A673 (cell line): ENCODE results near the gene METTL3. TPM values are rescaled to one million over a fixed set of nuclear protein-coding genes. Genes with fewer than 3 reads are reported as not detected.
"Not testable (repeated sequence)": the region's sequence is repeated elsewhere in the genome, so short reads cannot be mapped to it uniquely, and the experiment has no call there.

Experiments
- BruUV-seq: library from RNA; stranded (reverse); fragments of 400-500 nt; replicated peaks from 2 replicates; lab custom pipeline; 2021; lab: Mats Ljungman, UMichigan
- CTCF ChIA-PET: fragments of 300-600 bp; sonication (Branson Sonifier 250); formaldehyde crosslinking; loops from one replicate; lab custom pipeline; 2022; ENCODE audit warnings: antibody characterized with exemption; lab: Charles Lee
- POLR2A ChIA-PET: fragments of 300-600 bp; sonication (Branson Sonifier 250); formaldehyde crosslinking; loops from one replicate; lab custom pipeline; 2022; ENCODE audit warnings: antibody characterized with exemption; ENCODE audit not compliant: low non-redundant PET; lab: Charles Lee
- DNase-seq: peaks from one replicate; pipeline ENCODE4 v3.0.0-alpha.2; 2015; ENCODE audit warnings: low spot score
- H3K27ac ChIP-seq: fragments of 200-600 bp; sonication (generic); 2 replicates; pipeline ENCODE4 v1.5.1; 2016; ENCODE audit warnings: mixed run types, low read depth, mild to moderate bottlenecking, mixed read lengths, antibody characterized with exemption, low read length; ENCODE audit not compliant: poor library complexity, severe bottlenecking
- H3K27me3 ChIP-seq: fragments of 200-600 bp; sonication (generic); replicated peaks from 2 replicates; pipeline ENCODE4 v1.6.1; 2017; ENCODE audit warnings: mixed run types, low read depth, mild to moderate bottlenecking, mixed read lengths, antibody characterized with exemption, low read length; ENCODE audit not compliant: insufficient read depth, poor library complexity
- H3K36me3 ChIP-seq: fragments of 200-600 bp; sonication (generic); 2 replicates; pipeline ENCODE4 v1.6.1; 2016; ENCODE audit warnings: mixed run types, mild to moderate bottlenecking, mixed read lengths, antibody characterized with exemption, low read length; ENCODE audit not compliant: insufficient read depth, poor library complexity, severe bottlenecking
- H3K4me1 ChIP-seq: fragments of 200-600 bp; sonication (generic); 2 replicates; pipeline ENCODE4 v1.6.1; 2017; ENCODE audit warnings: mixed run types, mild to moderate bottlenecking, mixed read lengths, antibody characterized with exemption, low read length; ENCODE audit not compliant: insufficient read depth, poor library complexity, severe bottlenecking
- H3K4me3 ChIP-seq: fragments of 200-600 bp; sonication (generic); 2 replicates; pipeline ENCODE4 v1.5.1; 2016; ENCODE audit warnings: low read depth, mixed run types, mild to moderate bottlenecking, mixed read lengths, low read length; ENCODE audit not compliant: poor library complexity, severe bottlenecking
- H3K9me3 ChIP-seq: fragments of 200-600 bp; sonication (generic); 2 replicates; pipeline ENCODE4 v1.6.1; 2016; ENCODE audit warnings: mixed run types, low read depth, mild to moderate bottlenecking, mixed read lengths, antibody characterized with exemption, low read length; ENCODE audit not compliant: poor library complexity, severe bottlenecking
- CTCF ChIP-seq: fragments of 300-800, 200-600 bp; sonication (generic); conservative IDR thresholded peaks from 2 replicates; pipeline ENCODE4 v1.5.1; 2017; ENCODE audit warnings: low read depth, mild to moderate bottlenecking, antibody characterized with exemption, low read length, moderate library complexity, mixed read lengths
- EZH2 ChIP-seq: fragments of 200-600 bp; sonication (generic); IDR thresholded peaks from 2 replicates; pipeline ENCODE4 v1.6.1; 2017; ENCODE audit warnings: borderline replicate concordance, low read depth, mild to moderate bottlenecking, mixed read lengths, antibody characterized with exemption, low read length; ENCODE audit not compliant: poor library complexity, severe bottlenecking
- intact Hi-C: fragments of 100-400 bp; cut with micrococcal nuclease; formaldehyde crosslinking; loops from one replicate; pipeline ENCODE4 v1.10.0; 2022; ENCODE audit not compliant: unreplicated experiment
- total RNA-seq: library from RNA; stranded (reverse); gene quantifications from 2 replicates; pipeline ENCODE4 v1.2.3, GENCODE V29; 2021

The METTL3 gene
- total RNA-seq, 1 experiment from 2014 or later = 96.3 TPM

DNA sequence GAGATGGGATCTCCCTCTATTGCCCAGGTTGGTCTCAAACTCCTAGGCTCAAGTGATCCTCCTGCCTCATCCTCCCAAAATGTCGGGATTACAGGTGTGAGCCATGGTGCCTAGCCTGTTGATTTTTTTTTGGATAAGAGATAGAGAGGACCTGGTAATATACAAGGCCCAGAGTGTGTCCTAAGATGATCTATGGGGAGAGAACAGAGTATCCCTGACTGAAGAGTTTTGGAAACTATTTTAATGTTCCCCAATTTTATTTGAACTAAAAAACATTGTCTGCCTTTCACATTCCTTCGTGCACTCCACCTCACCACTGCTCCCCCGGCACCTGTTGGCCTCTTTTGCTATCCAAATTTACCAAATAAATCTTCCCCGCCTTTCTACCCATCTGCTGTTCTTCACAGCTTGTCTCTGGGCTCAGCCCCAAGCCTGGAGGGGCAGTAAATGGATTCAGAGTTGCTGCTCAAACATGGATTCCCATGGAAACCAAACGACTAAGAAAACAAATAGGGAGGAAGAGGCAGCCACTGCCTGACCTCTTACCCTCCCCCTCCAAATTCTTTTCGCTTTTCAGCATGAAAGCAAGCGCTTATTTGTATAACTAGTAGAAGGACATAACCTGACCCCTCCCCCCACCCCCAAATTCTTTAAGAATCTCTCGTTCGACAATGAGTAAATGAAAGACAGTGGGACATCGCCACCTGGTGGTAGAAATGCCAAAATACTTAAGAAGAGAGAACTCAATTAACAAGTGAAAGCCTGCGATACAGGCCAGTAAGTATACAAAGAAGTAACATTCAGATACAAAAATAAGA, 46.2 kb upstream of the METTL3 start:
- no peaks in the 10 kb centered on the region for H3K27me3 ChIP-seq
- CTCF ChIA-PET = interaction anchor here (0.5 to 2.8 kb wide), 4 partner anchors 28 to 193 kb away, joined by 3 to 34 read pairs (median 4); partner anchors contain the start of gene CHD8
- H3K36me3 ChIP-seq = no peaks in the 10 kb centered on the region
- TF ChIP-seq CTCF (peak; percentile 79), EZH2 (no peak)
- DNase-seq = peak; percentile 94
- POLR2A ChIA-PET = no interaction called here
- intact Hi-C loops = loop anchor here (1.0 to 5.0 kb wide), 3 partner anchors 59 to 175 kb away; partner anchors contain the start of genes CHD8 and SUPT16H
- H3K4me3 ChIP-seq = peak overlapping the region; percentile 39
- peaks cover 6% of the 10 kb centered on the region for H3K4me1 ChIP-seq
- H3K27ac ChIP-seq = peak overlapping the region; percentile 17
- H3K9me3 ChIP-seq = no peaks in the 10 kb centered on the region
- BruUV-seq = no TSS peak

DNA sequence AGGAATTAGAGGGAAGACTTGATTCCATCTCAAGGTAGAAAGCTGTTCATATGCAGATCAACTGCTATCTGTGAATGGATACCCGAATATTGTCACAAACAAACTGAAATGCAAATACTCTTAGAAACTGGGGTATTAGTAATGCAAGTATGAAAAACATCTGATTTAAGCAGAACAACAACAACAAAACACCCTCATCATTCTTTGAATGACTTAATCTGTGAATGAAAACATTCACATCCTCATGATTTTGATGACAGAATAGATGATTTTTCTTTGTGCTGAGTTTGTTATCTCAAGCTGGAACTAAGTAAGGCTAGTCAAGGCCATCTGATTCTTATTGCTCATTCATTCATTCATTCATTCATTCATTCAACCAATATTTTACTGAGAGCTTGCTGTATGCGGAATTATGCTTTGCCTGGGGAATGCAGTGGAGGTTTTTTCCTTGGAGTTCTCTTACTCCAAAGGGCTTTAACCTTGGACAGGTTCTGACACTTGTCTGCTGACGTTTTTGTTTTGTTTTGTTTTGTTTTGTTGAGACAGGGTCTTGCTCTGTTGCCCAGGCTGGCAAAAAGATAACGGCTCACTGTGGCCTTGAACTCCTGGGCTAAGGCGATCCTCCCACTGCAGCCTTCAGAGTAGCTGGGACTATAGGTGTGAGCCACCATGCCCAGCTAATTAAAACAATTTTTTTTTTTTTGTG, 45.4 kb upstream of the METTL3 start:
- Histone ChIP-seq H3K27me3 (no peaks in the 10 kb centered on the region), H3K4me1 (peaks cover 6% of the 10 kb centered on the region), H3K36me3 (no peaks in the 10 kb centered on the region), H3K27ac (no peak overlapping the region), H3K9me3 (no peaks in the 10 kb centered on the region), H3K4me3 (no peak overlapping the region)
- intact Hi-C loops = loop anchor here (1.0 to 5.0 kb wide), 3 partner anchors 58 to 174 kb away; partner anchors contain the start of genes CHD8 and SUPT16H
- no TSS peak for BruUV-seq
- POLR2A ChIA-PET = interaction anchor here (0.6 kb wide), 1 partner anchor 119 kb away, joined by 22 read pairs; no protein-coding TSS in a partner anchor
- CTCF ChIA-PET = interaction anchor here (0.5 to 2.8 kb wide), 5 partner anchors 27 to 192 kb away, joined by 3 to 34 read pairs (median 4); partner anchors contain the start of gene CHD8
- DNase-seq = no peak
- TF ChIP-seq CTCF (no peak), EZH2 (no peak)

DNA sequence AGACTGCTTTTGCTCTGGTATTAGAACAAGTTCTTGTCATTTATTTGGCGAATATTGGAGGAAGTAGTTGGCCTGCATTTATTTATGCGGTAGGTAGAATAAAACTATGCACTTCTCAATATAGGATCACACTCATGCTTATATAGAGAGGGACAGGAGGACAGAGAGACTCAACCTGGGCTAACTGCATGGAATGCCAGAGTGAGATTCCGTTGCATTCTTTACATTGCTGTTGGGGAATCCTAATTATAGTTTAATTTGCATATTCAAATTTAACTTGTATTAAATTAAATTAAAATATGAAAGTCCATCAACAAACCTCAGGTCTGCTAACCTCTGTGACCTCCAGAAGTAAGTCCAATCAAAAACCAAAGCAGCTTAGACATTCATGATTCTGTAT, 42.1 kb upstream of the METTL3 start:
- DNase-seq = no peak
- no peaks in the 10 kb centered on the region for H3K27me3 ChIP-seq
- no peak overlapping the region for H3K4me3 ChIP-seq
- CTCF ChIA-PET = no interaction called here
- H3K27ac ChIP-seq = no peak overlapping the region
- intact Hi-C loops = no loop called here
- BruUV-seq = no TSS peak
- no peaks in the 10 kb centered on the region for H3K36me3 ChIP-seq
- POLR2A ChIA-PET = no interaction called here
- peaks cover 6% of the 10 kb centered on the region for H3K4me1 ChIP-seq
- H3K9me3 ChIP-seq = no peaks in the 10 kb centered on the region
- TF ChIP-seq CTCF (no peak), EZH2 (no peak)

GRCh38 chr14:21544588-21544987, 33.4 kb upstream of the METTL3 start:
- CTCF ChIA-PET, H3K27ac ChIP-seq, H3K9me3 ChIP-seq, POLR2A ChIA-PET, BruUV-seq, H3K4me3 ChIP-seq, DNase-seq, H3K36me3 ChIP-seq, intact Hi-C loops, H3K27me3 ChIP-seq: not testable (repeated sequence)
- H3K4me1 ChIP-seq = peaks cover 25% of the 10 kb centered on the region
